H9 (cell line): Measurements from ENCODE around the gene ALOX12B. TPM values are rescaled to one million over a fixed set of nuclear protein-coding genes. Genes with fewer than 3 reads are reported as not detected.
A peak's percentile ranks its signal among the peaks of the same experiment; 100 is the strongest.

Experiments used
- DNase-seq: peaks from one replicate; pipeline ENCODE4 v3.0.0-alpha.2; 2017
- H2AFZ ChIP-seq: one replicate; pipeline ENCODE4 v1.6.1; 2013; ENCODE audit warnings: mild to moderate bottlenecking, low read length, control low read depth, moderate library complexity
- H2AK5ac ChIP-seq: 2 replicates; pipeline ENCODE4 v1.6.1; 2013; ENCODE audit warnings: low read length, control low read depth, mixed read lengths; ENCODE audit not compliant: insufficient read length
- H2BK120ac ChIP-seq: one replicate; pipeline ENCODE4 v1.6.1; 2013; ENCODE audit warnings: low read depth, mild to moderate bottlenecking, low read length, control low read depth, inconsistent platforms; ENCODE audit not compliant: poor library complexity, severe bottlenecking
- H2BK12ac ChIP-seq: 2 replicates; pipeline ENCODE4 v1.6.1; 2013; ENCODE audit warnings: low read length, control low read depth, mixed read lengths, low read depth; ENCODE audit not compliant: insufficient read length
- H2BK15ac ChIP-seq: 2 replicates; pipeline ENCODE4 v1.6.1; 2013; ENCODE audit warnings: low read depth, low read length, control low read depth
- H2BK20ac ChIP-seq: one replicate; pipeline ENCODE4 v1.6.1; 2013; ENCODE audit warnings: low read depth, mild to moderate bottlenecking, low read length, control low read depth, inconsistent platforms; ENCODE audit not compliant: poor library complexity, severe bottlenecking
- H2BK5ac ChIP-seq: 2 replicates; pipeline ENCODE4 v1.6.1; 2013; ENCODE audit warnings: low read length, control low read depth, mixed read lengths; ENCODE audit not compliant: insufficient read length
- H3K14ac ChIP-seq: 2 replicates; pipeline ENCODE4 v1.6.1; 2013; ENCODE audit warnings: low read length, control low read depth; ENCODE audit not compliant: insufficient read depth
- H3K18ac ChIP-seq: 2 replicates; pipeline ENCODE4 v1.6.1; 2013; ENCODE audit warnings: low read depth, mild to moderate bottlenecking, mixed read lengths, low read length, control low read depth; ENCODE audit not compliant: insufficient read length
- H3K23ac ChIP-seq: 2 replicates; pipeline ENCODE4 v1.6.1; 2013; ENCODE audit warnings: low read length, control low read depth, mixed read lengths, low read depth; ENCODE audit not compliant: insufficient read length
- H3K23me2 ChIP-seq: 2 replicates; pipeline ENCODE4 v1.6.1; 2013; ENCODE audit warnings: low read depth, mild to moderate bottlenecking, mixed read lengths, low read length, control low read depth; ENCODE audit not compliant: insufficient read length, poor library complexity, severe bottlenecking
- H3K27ac ChIP-seq: 2 replicates; pipeline ENCODE4 v1.5.1; 2013; ENCODE audit warnings: low read length, control low read depth, mixed read lengths, low read depth; ENCODE audit not compliant: insufficient read length
- H3K27me3 ChIP-seq: 2 replicates; pipeline ENCODE4 v1.6.1; 2013; ENCODE audit warnings: low read length, control low read depth, inconsistent platforms; ENCODE audit not compliant: insufficient read depth
- H3K4ac ChIP-seq: 2 replicates; pipeline ENCODE4 v1.6.1; 2013; ENCODE audit warnings: low read depth, mild to moderate bottlenecking, control low read depth, inconsistent platforms, low read length, moderate library complexity
- H3K4me1 ChIP-seq: 2 replicates; pipeline ENCODE4 v1.6.1; 2013; ENCODE audit warnings: low read length, control low read depth, inconsistent platforms; ENCODE audit not compliant: insufficient read depth
- H3K4me2 ChIP-seq: 2 replicates; pipeline ENCODE4 v1.6.1; 2013; ENCODE audit warnings: low read length, control low read depth, mixed read lengths; ENCODE audit not compliant: insufficient read length, insufficient read depth
- H3K56ac ChIP-seq: 2 replicates; pipeline ENCODE4 v1.6.1; 2013; ENCODE audit warnings: low read depth, mild to moderate bottlenecking, mixed read lengths, low read length, control low read depth; ENCODE audit not compliant: insufficient read length
- H3K79me1 ChIP-seq: 2 replicates; pipeline ENCODE4 v1.6.1; 2013; ENCODE audit warnings: low read depth, mild to moderate bottlenecking, moderate library complexity, low read length, control low read depth, inconsistent platforms; ENCODE audit not compliant: insufficient read depth, poor library complexity, severe bottlenecking
- H3K79me2 ChIP-seq: 2 replicates; pipeline ENCODE4 v1.6.1; 2013; ENCODE audit warnings: low read length, control low read depth, inconsistent platforms; ENCODE audit not compliant: insufficient read depth
- H3K9ac ChIP-seq: 2 replicates; pipeline ENCODE4 v1.6.1; 2013; ENCODE audit warnings: low read length, control low read depth, mixed read lengths; ENCODE audit not compliant: insufficient read length; ENCODE audit errors: extremely low read depth
- H3K9me3 ChIP-seq: one replicate; pipeline ENCODE4 v1.6.1; 2013; ENCODE audit warnings: low read depth, low read length, inconsistent platforms; ENCODE audit not compliant: control insufficient read depth
- H3T11ph ChIP-seq: one replicate; pipeline ENCODE4 v1.6.1; 2013; ENCODE audit warnings: mild to moderate bottlenecking, low read length, control low read depth, inconsistent platforms
- H4K20me1 ChIP-seq: one replicate; pipeline ENCODE4 v1.6.1; 2013; ENCODE audit not compliant: control insufficient read depth, insufficient read length, insufficient read depth
- H4K5ac ChIP-seq: 2 replicates; pipeline ENCODE4 v1.6.1; 2013; ENCODE audit warnings: low read depth, mild to moderate bottlenecking, mixed read lengths, low read length, control low read depth; ENCODE audit not compliant: insufficient read length
- H4K8ac ChIP-seq: replicated peaks from 2 replicates; pipeline ENCODE4 v1.6.1; 2013; ENCODE audit warnings: low read length, control low read depth, mixed read lengths, low read depth; ENCODE audit not compliant: insufficient read length
- H4K91ac ChIP-seq: 2 replicates; pipeline ENCODE4 v1.6.1; 2013; ENCODE audit warnings: low read depth, mild to moderate bottlenecking, moderate library complexity, mixed read lengths, low read length, control low read depth; ENCODE audit not compliant: insufficient read length
- H3K27ac Mint-ChIP-seq, 3 experiments: 2 replicates in 2 of 3; 3 replicates in 1 of 3; pipeline ENCODE4 v1.8.0; 2020 to 2021; ENCODE audit warnings: mixed read lengths in 3 of 3, mild to moderate bottlenecking in 1 of 3, moderate library complexity in 1 of 3
- H3K27me3 Mint-ChIP-seq: 2 replicates; pipeline ENCODE4 v1.8.0; 2021; ENCODE audit warnings: low read depth, mild to moderate bottlenecking, moderate library complexity, mixed read lengths
- H3K36me3 Mint-ChIP-seq, 3 experiments: 2 replicates in 2 of 3; 3 replicates in 1 of 3; pipeline ENCODE4 v1.8.0; 2020 to 2021; ENCODE audit warnings: low read depth in 3 of 3, mixed read lengths in 3 of 3; ENCODE audit not compliant: insufficient read depth in 1 of 3
- H3K4me1 Mint-ChIP-seq, 2 experiments: 2 replicates each; pipeline ENCODE4 v1.8.0; 2020; ENCODE audit warnings: mixed read lengths in 2 of 2
- H3K4me3 Mint-ChIP-seq, 2 experiments: 2 replicates in 1 of 2; 3 replicates in 1 of 2; pipeline ENCODE4 v1.8.0; 2020 to 2021; ENCODE audit warnings: mild to moderate bottlenecking in 2 of 2, mixed read lengths in 2 of 2, moderate library complexity in 1 of 2
- H3K9me3 Mint-ChIP-seq, 2 experiments: 2 replicates in 1 of 2; 3 replicates in 1 of 2; pipeline ENCODE4 v1.8.0; 2020; ENCODE audit warnings: mild to moderate bottlenecking in 2 of 2, mixed read lengths in 2 of 2, moderate library complexity in 1 of 2
- WGBS: extraction: QIAGEN DNeasy Blood & Tissue Kit; methylation state at CpG from one replicate; pipeline ENCODE4 v1.1.7; 2013; ENCODE audit warnings: missing lambda C conversion rate, low lambda C conversion rate, mixed read lengths; ENCODE audit not compliant: insufficient read length; ENCODE audit errors: extremely low coverage; 5-methylcytosine and 5-hydroxymethylcytosine counted together
- total RNA-seq: library from RNA; stranded (reverse); gene quantifications from 2 replicates; pipeline ENCODE4 v1.2.1, GENCODE V29; 2021
- TF ChIP-seq, protein P1 (sequence below): fragments of 200-600 bp; sonication (generic); conservative IDR thresholded peaks from 3 replicates; pipeline ENCODE4 v1.8.0; 2021; ENCODE audit warnings: antibody characterized with exemption, mild to moderate bottlenecking

The ALOX12B gene
- total RNA-seq, 1 experiment from 2014 or later, result 1.2 TPM

DNA sequence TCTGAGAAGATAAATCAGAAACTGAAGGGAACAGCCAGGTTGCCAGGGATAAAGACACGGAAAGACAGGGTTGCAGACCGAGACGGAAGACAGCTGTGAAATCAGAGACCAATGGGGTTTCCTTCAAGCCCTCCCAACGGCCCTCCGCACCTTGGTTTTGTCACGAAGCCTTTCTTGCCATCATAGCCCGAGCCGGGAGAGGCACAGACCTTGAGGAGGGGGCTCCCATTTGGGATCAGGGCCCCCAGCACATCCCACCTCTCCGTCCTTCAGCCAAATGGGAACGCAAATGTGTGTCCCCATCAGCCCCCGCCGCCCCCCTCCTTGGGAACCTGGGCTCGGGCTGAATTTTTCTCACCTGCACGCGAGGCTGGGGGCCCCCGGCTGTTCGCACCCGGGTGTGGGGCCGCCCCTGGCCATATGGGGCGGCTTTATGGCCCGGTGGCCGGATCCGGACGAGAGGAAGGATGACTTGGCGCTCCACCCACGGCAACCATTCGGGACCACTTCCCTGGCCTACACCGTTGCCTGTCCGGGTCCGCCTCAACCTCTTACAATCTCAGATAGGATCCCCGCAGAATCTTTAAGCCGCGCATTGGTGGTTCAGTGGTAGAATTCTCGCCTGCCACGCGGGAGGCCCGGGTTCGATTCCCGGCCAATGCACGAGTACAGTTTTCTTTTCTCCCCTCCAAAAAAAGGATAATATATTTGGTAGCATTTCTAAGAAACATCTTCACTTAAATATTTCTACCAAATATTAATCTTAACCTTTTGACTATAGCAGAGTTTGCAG lies 37.8 kb upstream of the ALOX12B start:
- H3K14ac ChIP-seq, result no peak overlapping the region
- no peaks in the 10 kb centered on the region for H4K20me1 ChIP-seq
- Mint-ChIP-seq H3K27ac (no peak overlapping the region), H3K27me3 (peaks cover 92% of the 10 kb centered on the region), H3K4me3 (peak overlapping the region; percentile 91 to 93), H3K4me1 (peaks cover 42 to 43% of the 10 kb centered on the region in 2 experiments), H3K36me3 (no peaks in the 10 kb centered on the region; a peak in 2 of 7 replicates), H3K9me3 (peaks cover 4 to 8% of the 10 kb centered on the region in 2 experiments; a peak in 4 of 5 replicates)
- H2AK5ac ChIP-seq, result no peak overlapping the region
- no CpG with 5 or more reads among the region's 40 CpGs for WGBS
- H3K79me1 ChIP-seq, result no peaks in the 10 kb centered on the region
- no peak overlapping the region for H2BK120ac ChIP-seq
- TF ChIP-seq, protein P1, sequence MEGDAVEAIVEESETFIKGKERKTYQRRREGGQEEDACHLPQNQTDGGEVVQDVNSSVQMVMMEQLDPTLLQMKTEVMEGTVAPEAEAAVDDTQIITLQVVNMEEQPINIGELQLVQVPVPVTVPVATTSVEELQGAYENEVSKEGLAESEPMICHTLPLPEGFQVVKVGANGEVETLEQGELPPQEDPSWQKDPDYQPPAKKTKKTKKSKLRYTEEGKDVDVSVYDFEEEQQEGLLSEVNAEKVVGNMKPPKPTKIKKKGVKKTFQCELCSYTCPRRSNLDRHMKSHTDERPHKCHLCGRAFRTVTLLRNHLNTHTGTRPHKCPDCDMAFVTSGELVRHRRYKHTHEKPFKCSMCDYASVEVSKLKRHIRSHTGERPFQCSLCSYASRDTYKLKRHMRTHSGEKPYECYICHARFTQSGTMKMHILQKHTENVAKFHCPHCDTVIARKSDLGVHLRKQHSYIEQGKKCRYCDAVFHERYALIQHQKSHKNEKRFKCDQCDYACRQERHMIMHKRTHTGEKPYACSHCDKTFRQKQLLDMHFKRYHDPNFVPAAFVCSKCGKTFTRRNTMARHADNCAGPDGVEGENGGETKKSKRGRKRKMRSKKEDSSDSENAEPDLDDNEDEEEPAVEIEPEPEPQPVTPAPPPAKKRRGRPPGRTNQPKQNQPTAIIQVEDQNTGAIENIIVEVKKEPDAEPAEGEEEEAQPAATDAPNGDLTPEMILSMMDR, result no peak
- H3T11ph ChIP-seq, result no peak overlapping the region
- peaks cover 34% of the 10 kb centered on the region for H3K27me3 ChIP-seq
- H3K4me1 ChIP-seq, result no peaks in the 10 kb centered on the region; the same call in 1 of the 2 replicates
- no peaks in the 10 kb centered on the region for H3K79me2 ChIP-seq
- H3K4me2 ChIP-seq, result peak overlapping the region; percentile 66
- H3K4ac ChIP-seq, result no peak overlapping the region
- H4K91ac ChIP-seq, result no peak overlapping the region
- H3K9ac ChIP-seq, result no peak overlapping the region
- H4K8ac ChIP-seq, result no peak overlapping the region
- no peak overlapping the region for H3K18ac ChIP-seq
- H2BK20ac ChIP-seq, result no peak overlapping the region
- H2BK5ac ChIP-seq, result no peak overlapping the region
- H3K23me2 ChIP-seq, result peaks cover 46% of the 10 kb centered on the region
- H2AFZ ChIP-seq, result no peak overlapping the region
- no peak overlapping the region for H2BK15ac ChIP-seq
- peak; percentile 88 for DNase-seq
- no peak overlapping the region for H3K27ac ChIP-seq
- H4K5ac ChIP-seq, result no peak overlapping the region
- no peak overlapping the region for H3K56ac ChIP-seq
- no peaks in the 10 kb centered on the region for H3K9me3 ChIP-seq
- no peak overlapping the region for H3K23ac ChIP-seq
- H2BK12ac ChIP-seq, result no peak overlapping the region
